GM21825 (cell line): Measurements from ENCODE around the gene OR10P1.
"Not testable (repeated sequence)": the region's sequence is repeated elsewhere in the genome, so short reads cannot be mapped to it uniquely, and the experiment has no call there.

ENCODE experiments used
- ATAC-seq: cut with Tn5 transposase; IDR thresholded peaks from one replicate; pipeline ENCODE4 v1.9.1; 2021; ENCODE audit warnings: mild to moderate bottlenecking, moderate library complexity; ENCODE audit not compliant: unreplicated experiment

OR10P1 gene, protein sequence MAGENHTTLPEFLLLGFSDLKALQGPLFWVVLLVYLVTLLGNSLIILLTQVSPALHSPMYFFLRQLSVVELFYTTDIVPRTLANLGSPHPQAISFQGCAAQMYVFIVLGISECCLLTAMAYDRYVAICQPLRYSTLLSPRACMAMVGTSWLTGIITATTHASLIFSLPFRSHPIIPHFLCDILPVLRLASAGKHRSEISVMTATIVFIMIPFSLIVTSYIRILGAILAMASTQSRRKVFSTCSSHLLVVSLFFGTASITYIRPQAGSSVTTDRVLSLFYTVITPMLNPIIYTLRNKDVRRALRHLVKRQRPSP

DNA sequence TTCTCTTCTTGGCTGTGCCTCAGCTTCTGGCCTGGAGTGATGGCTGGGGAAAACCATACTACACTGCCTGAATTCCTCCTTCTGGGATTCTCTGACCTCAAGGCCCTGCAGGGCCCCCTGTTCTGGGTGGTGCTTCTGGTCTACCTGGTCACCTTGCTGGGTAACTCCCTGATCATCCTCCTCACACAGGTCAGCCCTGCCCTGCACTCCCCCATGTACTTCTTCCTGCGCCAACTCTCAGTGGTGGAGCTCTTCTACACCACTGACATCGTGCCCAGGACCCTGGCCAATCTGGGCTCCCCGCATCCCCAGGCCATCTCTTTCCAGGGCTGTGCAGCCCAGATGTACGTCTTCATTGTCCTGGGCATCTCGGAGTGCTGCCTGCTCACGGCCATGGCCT is at the start of gene OR10P1:
Gene OR10P1 (plus strand): TSS at position 40 of the 400 bp plus-strand sequence. CDS start 0 bp downstream, at position 40.
- no peak for ATAC-seq

DNA sequence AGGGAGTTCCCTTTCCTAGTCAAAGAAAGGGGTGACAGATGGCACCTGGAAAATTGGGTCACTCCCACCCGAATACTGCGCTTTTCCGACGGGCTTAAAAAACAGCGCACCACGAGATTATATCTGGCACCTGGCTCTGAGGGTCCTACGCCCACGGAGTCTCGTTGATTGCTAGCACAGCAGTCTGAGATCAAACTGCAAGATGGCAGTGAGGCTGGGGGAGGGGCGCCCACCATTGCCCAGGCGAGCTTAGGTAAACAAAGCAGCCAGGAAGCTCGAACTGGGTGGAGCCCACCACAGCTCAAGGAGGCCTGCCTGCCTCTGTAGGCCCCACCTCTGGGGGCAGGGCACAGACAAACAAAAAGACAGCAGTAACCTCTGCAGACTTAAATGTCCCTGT is 46.5 kb upstream of the OR10P1 start:
- not testable (repeated sequence) for ATAC-seq

DNA sequence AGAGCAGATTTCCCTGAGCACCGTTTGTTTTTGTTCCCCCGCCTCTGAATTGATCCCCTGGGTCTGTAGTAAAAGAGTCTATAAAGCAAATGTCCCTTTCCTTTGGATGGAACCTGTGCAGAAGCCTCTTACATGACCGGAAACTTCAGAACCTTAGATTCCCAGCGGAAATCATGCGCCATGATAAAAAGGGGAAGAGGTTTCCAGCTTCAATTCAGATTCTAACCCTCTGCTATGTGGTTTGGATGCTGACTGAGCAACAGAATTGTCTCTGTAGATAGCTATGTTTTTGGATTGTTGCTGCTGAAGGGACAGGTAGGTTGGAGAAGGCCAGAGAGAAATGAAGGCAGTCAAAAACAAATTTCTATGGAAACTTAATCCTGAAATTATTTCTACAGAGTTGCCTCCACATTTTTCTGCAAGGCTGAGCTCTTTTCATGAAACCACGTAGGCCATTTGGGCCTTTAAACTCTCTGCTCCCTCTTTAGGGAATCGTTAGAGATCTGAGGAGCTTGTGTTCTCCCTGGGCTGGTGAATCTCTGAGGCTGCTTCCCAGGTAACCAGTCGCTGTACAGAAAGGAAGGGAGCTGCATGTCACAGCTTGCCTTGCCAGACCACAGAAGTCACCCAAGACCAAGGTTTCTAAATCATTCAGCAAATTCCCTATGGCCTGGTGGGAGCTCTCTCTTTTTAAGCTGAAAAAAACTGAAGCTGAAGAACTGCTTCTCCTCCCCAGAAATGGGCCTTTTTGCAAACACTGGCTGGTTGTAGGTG is 28.7 kb upstream of the OR10P1 start:
- no peak for ATAC-seq

DNA sequence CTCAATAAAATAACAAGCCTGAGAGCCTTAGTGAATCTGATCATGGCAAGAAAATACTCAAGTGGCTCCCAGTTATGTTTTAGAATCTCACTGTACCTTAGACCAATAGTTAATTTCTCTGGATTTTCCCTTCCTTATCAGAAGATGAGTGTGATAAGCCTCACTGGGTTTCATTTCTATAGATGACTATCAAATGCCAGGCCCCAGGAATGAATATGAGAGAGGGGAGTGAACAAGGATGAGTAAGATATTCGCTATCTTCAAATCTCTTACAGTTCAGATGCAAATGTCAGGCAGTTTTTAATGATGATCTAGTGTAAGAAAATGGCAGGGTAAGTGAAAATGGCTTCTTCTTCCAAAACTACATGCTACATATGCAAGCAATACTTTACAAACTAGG is 26.1 kb upstream of the OR10P1 start:
- no peak for ATAC-seq

DNA sequence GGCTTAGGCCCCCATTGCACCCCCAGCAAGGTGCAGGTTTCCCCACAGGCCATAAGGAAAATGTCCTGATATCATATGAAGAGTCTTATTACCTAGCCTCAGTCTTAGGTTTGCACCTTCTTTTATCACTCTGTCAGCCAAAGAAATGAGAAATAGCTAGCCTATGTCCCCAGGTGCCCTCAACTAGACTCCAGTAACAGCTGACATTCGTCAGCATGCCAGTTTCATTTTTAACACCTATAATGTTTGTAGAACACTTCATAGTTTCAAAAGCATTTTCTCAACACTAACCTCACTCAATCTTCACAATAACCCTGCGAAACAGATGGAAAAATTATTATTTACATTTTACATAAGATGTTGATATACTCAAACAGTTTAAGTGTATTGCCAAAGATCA is 24.0 kb upstream of the OR10P1 start:
- no peak for ATAC-seq

DNA sequence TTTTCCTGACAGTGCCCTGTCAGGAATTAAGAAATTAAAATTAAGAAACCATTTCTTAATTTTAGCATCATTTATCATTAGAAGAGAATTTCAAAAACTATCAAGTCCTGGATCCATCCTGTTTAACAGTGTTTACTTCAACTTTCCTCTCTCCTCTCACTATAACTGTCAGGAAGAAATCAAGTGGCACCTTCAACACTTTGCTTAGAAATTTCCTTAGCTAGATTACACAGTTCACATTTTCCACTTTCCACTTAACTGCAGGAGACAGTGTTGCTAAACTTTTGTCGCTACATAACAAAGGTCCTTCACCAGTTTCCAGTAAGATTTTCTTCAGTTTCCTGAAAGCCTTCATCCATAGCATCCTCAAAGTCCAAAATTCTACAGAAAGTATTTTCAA is 21.9 kb upstream of the OR10P1 start:
- no peak for ATAC-seq

DNA sequence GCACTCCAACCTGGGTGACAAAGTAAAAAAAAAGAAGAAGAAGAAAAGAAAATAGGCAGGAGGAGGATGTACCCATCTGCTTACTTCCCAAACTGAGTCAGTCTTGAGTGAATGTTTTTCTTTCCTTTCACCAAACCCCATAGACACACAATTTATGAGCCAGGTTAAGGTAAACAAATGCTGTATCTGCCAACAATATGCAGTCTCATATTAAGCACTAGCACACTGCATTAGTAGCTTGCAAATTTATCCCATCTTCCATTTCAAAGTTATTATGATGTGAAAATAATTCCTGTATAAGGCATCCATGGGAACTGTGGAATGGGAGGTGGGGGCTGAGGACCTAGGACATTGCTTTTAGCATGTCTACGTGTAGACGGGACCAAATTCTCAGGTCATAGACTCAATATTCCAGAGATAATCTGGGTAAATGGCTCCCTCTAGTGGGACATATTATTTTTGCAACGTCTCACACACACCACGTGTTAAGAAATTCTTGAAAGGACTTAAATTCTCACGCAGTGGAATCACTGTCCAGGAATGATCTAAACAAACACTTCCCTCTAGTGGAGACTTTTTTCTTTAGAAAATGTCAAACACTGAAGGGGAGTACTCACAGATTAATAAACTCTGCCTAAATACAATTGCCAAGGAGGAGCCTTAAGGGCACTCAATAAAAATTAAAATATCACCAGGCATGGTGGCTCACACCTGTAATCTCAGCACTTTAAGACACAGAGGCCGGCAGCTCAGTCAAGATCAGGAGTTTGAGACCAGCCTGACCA is 17.1 kb upstream of the OR10P1 start:
- ATAC-seq = peak; percentile 91

DNA sequence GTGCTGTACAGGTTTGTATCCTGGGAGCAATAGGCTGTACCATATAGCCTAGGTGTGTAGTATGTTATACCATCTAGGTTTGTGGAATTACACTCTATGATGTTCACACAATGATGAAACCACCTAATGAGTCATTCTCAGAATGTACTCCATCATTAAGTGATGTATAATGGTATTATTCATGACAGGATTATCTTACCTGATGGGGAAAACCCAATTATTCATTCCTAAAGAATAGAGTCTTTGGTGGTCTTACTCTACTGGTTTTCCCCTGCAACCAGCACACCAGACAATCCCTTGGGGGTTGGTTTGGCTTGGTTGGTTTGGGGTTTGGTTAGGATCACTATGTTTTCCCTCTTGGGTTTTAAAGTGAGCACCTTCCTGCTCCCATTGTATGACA is 12.6 kb upstream of the OR10P1 start:
- ATAC-seq = no peak

DNA sequence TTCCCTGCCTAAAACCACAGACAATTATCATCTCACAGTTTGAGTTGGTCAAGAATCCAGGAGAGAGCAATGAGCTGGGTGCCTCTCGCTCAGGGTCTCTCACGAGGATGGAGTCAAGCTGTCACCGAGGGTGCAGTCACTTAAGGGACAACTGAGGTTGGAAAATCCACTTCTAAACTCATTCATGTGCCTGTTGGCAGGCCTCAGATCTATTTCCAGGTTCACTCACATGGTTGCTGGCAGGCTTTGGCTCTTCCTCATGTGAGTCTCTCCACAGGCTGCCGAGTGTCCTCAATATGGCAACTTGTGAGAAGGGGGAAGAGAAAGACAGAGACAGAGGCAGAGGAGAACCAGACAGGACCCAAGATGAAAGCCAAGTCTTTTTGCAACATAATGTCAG is 10.5 kb upstream of the OR10P1 start:
- ATAC-seq = no peak

DNA sequence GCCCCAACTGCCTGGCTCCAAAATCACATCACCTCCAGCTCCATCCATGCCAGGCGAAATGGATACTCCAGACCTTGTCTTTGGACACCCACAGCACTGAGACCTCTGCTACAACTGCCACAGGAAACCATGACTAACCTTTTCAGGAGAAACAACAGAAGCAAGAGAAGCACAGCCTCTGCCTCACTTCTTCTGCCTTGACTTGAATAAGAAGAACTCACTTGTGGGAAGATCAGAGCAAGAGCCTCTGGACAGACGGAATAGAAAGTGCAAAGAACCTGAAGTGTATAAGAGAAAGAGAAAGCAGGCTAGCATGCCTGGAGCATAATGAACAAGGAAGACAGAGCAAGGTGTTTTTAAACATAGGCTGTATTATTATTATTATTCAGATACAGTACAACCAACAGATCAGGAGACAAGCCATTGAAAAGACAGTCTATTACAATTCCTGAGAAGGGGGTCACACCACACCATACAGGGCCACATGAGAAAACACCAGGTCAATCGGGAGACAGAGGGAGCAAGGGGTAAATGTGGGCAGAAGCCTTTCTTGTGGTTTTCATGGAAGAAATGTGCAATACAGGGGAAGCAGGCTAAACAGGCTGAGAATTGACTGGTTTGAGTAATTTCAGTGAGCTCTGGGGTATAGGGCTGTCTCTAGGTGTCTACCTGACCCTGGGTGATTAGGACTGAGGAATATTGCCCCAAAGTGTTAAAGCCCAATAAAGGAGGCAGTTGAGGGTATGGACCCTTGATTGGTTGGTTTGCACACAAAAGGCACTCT is 7.4 kb upstream of the OR10P1 start:
- no peak for ATAC-seq

DNA sequence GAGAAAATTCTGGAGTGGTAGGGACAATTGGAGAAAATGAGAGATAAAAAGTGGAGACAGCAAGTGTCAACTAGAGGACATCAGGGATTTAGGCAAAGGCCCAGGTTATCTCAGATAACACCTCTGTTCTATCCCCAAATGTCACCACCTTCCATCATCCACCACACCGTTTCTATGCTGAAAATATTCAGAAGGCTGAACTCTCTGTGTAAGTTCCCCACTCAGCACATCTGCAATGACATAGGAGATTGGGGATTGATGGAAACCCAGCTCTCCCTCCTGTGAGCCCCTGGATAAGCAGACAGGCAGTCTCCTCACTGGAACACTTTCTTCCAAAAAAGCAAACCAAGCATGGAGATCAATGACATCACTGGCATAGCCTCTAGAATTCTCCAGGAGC is 5.6 kb upstream of the OR10P1 start:
- no peak for ATAC-seq

DNA sequence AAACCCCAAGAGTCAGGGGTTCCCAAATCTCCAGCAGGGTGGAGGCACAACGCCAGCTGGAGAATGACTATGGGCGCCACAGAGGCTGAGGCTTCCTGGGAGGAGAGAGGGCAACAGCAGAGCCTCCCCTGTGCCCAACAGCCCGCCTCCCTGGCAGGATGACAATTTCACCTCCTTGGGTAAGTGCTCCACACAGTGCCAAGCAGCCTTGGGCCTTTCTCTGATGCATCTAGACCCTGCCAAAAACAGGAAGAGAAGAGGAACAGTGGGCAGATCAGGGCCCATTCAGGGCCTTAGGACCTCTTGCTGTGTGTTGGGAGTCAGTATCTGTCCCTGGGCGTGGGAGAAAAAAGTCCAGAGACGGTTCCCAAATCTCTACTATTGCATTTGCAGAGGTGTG is 5.0 kb upstream of the OR10P1 start:
- ATAC-seq = no peak

DNA sequence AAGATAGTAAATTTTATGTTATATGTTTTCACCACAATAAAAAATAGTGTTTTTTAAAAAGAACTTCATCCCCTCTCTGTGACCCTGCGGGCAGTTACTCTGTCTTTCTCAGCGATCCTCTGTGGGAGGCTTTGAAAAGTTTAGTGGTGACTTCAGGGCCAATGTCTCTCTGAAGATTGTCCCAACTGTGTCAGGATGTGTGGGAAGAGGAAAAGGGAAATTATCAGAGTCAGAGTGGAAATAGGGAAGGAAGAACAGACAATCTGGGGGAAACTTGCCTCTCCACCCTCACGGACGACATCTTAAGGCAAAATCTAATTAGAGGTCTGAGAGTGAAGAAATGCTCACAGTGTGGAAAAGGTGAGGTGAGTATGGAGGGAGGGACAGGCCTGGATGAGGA is 3.5 kb upstream of the OR10P1 start:
- ATAC-seq = no peak

DNA sequence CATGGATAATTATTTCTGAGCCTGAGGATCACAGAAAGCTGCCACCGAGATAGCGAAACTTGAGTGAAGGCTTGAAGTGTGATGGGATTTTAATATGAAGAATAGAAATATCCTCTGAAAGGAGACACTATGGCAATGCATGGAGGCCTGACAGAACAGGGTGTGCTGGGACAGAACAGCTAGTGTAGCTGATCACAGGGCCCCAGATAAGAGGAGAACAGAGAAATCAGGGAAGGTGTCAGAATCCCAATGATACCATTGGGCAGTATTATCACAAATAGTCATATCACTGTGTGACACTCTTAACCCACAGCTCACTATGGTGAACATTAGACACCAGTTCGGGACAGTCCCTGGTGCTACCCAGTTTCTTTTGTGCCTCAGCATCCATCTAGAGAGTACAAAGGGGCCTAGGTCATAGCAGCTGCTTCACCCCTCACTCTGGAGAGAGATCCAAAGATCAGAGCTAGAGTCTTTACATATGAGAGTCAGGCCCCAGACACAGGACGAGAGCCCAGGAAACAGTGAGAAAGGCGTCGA is 506 bp upstream of the OR10P1 start:
- no peak for ATAC-seq

DNA sequence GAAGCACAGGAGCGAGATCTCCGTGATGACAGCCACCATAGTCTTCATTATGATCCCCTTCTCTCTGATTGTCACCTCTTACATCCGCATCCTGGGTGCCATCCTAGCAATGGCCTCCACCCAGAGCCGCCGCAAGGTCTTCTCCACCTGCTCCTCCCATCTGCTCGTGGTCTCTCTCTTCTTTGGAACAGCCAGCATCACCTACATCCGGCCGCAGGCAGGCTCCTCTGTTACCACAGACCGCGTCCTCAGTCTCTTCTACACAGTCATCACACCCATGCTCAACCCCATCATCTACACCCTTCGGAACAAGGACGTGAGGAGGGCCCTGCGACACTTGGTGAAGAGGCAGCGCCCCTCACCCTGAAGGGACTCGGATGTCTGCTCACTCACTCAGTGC is 775 bp downstream of the OR10P1 start:
- ATAC-seq = no peak

DNA sequence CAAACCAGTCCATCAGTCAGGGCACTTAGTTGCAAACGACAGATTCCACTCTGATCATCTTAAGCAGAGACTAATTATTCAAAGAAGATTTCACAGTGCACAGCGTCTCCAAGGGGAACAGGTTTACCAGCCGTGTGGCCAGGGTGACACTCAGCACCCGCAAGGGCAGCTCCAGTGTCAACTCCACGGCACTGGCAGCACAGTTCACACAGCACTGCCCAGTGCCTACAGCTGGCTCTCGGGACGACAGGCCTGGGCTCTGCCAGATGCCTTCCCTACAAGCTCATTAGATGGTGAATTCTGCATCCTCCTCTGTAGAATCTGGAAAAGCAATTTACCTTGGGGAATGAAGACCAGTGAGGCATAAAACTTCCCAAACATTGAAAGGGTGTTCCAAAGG is 4.9 kb downstream of the OR10P1 start:
- ATAC-seq = no peak

DNA sequence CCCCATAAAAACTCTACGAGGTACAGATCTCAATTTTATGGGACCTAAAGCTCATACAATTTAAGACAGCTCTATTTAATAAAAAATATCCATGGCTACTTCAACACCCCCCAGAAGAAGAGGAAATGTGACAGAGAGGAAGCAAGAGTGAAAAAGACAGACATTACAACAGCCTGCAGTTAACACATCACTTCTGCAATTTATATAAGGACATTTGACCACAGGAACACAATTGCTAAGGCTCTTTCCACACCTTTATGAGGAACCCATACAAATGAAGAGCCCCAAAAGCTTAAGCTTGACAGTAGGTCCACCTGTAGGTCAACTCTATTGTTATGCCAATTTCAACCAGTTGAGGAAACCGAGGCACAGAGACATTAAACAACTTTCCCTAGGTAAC is 5.6 kb downstream of the OR10P1 start:
- no peak for ATAC-seq

DNA sequence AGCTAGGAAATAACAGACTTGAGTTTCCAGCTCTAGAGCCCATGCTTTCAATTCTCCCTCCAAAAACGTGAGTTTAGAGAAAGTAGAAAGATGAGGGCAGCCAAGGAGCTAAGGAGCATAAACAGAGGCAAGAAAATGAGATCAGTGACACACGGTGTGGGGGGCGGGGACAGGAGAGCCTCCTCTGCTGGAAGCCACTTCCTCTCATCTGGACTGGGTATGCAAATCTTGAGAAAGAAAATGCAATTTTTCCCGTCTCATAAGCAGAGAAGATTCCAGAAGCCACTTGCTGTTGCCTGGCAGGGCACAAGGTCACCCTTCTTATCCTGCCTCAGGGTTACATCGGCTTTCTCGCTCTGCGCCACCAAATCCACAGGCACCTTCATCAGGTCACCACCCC is 6.0 kb downstream of the OR10P1 start:
- ATAC-seq = peak; percentile 42

DNA sequence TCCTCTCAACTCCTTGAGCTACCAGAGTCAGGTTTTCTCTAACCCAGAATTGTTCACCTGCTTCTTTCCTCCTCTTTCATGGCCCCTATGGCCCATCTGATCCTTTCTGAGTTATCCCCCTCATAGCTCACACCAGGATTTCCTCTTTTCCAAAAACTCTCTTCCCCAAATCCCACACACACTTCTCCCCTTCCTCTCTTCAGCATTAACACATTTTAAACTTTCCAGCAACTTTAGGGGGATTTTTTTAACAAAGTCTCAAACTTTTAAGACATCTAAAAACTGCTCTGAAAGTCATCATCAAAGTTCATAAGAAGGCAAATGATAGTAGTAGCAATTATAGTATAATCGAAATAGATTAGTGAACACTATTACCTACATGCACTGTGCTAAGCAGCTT is 7.9 kb downstream of the OR10P1 start:
- ATAC-seq = no peak

DNA sequence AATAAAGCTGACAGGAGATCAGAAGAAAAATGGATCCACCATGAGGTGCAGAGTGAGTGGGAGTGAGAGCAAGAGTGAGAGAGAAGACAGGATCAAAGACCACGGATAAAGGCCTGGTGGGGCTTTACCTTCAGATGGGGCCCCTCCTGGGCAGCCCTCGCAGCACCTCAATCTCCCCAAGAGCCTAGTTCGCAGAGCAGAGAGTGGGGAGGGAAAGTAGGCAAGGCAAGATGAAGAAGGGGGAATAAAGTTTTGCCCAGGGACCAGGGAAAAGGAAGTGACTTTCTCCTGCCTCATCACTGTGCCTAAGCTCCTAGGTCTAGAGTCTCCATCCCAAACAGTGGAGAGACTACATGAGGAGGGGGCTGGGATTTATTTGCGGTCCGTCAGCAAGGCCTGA is 10.3 kb downstream of the OR10P1 start:
- no peak for ATAC-seq
